NCI-H1092 (cell line): Measurements from ENCODE around the gene NR2C2.
"Not testable (repeated sequence)": the region's sequence is repeated elsewhere in the genome, so short reads cannot be mapped to it uniquely, and the experiment has no call there.

Experiments
- DNase-seq: peaks from one replicate; lab custom pipeline; 2025; lab: John Stamatoyannopoulos, UW

NR2C2 gene

DNA sequence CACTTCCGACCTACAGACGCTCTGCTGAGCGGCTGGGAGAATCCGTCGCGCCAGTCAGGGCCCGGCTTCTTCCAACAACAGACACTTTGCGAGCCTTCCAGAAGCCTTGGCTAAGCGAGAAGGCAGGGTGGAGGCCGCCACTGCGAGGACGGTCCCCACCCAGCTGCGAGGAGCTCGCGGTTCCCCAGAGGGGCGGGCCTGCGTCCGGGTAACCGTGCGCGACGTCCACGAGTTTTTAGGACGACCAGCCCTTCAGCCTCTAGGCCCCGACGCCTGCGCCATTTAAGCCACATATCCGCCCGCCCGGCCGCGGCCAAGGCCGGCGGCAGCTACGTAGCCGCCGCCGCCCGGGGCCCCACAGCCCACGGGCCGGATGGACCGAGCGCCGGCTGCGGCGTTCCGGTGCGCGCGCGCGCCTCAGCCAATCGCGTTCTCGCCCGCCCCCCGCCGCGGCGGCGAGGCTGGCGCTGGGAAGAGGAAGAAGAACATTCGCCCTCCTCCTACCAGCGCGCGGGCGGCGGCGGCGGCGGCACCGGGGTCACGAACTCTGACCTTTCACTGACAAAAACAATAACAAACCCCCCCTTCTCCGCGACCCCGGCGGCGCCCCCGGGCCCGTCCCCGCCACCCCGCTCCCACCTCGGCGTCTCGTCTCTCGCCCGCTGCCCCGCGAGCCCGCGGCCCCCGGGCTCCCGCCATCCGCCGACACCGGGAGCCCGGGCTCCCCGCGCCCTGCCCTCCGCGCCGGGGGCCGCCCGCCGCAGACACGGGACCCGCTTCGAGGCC lies at the start of gene NR2C2:
TSS of gene NR2C2 (plus strand) at position 484 of the 786 bp plus-strand sequence. CDS start 56,332 bp downstream, outside the sequence.
- DNase-seq: peak; percentile 74

DNA sequence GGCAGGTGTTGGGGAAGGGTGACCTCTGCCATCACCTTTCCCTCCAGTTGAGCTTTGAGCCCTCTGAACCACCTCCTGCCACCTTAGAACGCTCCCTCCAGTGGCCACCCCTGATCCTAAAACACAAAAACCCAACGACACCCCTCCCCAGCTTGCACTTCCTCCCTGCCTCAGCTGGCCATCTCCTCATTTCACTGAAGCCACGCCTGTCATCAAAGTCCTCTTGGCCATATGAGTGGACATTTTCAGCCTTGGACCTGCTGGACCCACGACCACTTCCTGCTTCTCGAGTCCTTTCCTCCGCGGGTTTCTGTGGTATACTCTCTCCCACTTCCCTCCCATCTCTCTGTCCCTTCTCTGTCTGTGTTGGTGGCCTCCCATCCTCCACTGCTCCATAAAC lies 48.5 kb upstream of the NR2C2 start:
- DNase-seq: no peak

DNA sequence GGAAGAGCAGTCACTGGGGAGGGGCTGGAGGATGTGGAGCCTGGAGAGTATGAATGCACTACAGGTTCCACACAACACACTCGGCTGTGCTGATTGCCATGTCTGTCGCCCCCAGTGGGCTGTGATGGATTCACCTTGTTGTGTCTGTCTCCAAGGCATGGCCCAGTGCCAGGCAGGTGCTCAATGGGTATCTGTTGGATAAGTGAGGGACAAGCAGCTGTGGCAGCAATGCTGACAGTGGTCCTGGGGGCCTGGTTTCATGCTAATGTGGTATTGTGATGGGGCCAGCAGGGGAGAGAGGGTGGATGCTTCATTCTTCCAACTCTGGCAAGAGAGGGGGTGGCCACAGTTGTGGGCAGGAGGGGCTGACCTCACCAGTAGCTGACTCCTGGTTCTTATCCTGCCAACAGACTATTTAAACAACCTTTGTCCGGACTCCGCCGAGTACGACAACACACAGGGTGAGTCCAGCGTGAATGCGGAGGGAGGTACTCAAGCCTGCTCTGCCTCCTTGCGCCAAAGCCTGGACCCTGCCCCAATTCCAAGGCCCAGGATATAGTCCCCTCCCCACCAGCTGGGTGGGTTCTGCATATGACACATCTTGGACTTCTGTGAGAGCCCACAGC lies 47.3 kb upstream of the NR2C2 start:
- DNase-seq: no peak

DNA sequence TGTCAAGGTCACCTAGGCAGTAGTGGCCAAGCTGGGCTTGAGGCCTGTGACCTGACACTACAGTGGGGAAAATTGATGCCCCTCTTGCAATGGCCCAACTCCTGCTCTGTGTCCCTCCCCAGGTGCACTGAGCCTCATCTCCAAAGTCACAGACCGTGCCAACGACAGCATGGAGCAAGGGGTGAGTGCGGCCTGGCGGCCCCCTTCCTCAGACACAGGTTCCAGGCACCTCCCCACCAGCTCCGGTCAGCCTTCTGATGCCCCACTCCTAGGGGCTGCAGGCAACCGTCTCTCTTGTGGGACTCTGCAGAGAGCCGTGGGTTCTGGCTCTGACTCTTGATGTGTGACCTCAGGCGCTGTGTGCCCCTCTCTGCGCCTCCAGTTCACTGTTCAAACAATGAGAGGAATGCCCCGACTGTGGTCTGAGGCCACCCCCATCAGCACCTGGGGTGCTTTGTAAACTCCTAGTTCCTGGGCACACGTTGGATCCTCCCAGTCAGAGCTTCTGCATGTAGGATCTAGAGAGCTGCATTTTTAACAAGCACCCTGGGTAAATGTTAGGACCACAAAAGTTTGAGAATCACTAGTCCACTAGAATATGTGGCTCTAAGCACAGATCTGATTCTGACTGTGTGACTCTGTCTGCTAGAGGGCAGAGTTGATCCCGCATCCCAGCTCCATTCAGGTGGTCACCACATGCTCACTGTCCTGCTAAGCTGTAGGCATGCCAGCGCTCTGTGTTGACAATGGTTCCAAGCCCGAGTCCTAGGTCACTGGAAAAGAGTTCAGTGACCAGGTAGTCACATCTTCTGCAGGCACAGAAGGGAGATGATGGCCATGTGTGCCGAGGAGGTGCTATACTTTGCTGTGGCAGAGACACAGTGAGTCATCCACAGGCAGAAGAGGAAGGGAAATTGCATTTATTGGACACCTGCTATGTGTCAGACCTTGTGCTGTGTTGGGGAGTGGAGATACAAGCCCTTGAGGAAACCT lies 46.2 kb upstream of the NR2C2 start:
- DNase-seq: no peak

DNA sequence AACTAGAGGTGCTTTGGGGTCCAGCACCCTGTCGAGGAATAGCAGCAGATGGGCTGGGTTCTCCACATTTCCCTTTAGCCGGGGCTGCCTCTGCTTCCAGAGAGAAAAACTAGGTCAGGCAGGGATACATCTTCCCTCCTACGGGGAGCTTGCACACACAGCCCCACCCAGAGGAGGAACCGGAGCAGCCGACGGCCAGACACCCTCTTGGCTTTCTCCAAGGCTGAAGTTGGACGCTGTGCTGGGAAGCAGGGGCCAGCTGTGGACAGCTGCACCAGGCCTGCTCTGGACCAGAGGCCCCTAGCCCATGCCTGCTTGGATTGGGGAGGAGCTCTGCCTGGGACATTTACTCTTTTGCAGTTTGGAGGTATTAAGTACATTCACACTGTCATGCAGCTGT lies 44.7 kb upstream of the NR2C2 start:
- DNase-seq: no peak

DNA sequence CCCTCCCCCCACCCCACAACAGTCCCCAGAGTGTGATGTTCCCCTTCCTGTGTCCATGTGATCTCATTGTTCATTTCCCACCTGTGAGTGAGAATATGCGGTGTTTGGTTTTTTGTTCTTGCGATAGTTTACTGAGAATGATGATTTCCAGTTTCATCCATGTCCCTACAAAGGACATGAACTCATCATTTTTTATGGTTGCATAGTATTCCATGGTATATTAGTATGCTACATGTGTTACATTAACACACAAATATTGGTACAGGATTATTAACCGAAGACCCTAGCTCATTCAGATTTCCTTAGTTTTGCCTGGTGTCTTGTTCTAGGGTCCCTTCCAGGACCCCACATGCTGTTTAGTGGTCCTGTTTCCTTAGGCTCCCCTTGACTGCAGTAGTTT lies 43.9 kb upstream of the NR2C2 start:
- DNase-seq: not testable (repeated sequence)

DNA sequence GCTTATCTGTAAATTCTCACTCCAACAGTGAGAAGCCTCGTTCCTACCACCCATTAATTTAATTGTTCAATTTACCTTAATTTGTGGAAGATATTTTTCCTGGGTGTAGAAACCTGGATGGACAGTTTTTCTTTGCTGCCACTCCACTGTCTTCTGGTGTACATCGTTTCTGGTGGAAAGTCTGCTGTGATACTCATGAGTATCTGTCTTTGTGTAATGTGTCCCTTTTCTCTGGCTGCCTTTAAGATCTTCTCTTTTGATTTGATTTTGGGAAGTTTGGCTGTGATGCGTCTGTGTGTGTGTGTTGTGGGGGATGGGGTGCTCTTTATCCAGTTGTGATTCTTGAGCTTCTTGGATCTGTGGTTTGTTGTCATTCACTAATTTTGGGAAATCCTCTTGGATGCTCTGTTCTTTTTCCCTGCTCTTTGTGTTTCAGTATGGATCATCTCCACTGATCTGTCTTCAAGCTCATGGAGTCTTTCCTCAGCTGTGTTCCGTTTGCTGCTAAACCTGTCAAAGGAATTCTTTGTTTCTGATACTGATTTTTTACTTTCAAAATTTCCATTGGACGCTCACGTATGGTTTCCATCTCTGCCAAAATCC lies 42.2 kb upstream of the NR2C2 start:
- no peak for DNase-seq

DNA sequence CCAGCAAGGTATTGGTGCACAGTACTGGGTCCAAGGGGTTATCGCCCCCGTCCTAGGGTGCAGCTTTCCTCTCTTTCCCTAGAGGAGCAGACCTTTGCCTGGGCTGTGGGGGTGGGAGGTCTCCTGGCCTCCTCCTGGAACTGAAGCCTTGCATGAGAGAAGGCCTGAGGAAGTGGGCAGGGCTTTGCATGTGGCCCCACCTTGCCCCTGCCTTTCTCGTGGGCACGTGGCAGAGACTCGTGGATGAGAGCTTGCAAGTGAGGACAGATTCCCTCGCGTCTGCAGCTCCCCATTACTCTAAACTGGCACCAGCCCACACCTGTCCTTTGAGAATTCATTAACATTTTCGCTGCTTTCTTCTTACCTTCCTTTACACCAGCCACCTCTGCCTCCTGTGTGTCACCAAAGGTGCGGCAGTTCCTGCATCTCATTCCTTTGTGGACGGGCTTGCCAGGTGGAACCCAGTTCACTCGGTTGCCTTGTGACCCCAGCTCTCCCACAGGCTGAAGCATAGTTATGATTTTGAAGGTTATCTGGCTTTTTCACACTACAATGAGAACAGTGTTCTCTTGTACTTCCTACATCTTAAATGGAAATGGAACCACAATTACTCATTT lies 40.9 kb upstream of the NR2C2 start:
- no peak for DNase-seq

DNA sequence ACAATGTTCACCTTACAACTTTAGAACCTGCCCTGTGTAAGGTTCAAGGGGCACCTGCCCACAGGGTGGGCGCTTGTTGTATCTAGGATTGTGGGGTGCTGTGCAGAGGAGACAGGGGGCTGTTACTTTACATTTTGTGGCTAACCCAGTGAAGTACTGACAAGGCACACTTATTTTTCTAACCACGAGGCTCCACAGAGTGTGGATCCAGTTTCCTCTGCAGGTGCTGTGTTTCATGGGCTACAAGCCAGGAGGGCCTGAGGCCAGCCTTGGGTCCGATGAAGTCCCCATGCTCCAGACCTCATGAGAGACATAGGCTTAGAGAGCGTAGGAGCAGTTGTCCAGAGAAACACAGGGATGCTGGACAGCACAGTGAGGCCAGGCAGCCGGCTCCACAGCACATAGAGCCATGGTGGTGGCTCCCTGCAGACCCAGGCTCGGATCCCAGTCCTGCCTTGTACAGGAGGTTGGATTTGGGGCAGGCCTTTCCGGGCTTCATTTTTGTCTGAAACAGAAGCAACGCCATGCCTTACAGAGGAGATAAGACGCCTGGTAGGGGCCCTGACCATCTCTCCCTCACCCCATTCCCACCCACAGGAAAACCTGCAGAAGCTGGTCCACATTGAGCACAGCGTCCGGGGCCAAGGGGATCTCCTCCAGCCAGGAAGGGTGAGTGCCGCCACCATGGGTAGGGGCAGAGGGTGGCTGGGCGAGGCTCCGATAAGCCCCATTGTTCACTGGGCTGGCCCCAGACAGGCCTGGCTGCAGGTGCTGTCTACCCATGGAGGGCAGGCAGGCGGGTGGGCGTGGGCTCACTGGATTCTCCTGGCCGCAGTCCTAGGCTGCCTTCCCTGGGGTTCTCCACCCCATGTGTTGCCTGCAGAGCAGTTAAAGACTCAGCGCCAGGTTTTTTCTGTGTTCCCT lies 40.1 kb upstream of the NR2C2 start:
- no peak for DNase-seq

DNA sequence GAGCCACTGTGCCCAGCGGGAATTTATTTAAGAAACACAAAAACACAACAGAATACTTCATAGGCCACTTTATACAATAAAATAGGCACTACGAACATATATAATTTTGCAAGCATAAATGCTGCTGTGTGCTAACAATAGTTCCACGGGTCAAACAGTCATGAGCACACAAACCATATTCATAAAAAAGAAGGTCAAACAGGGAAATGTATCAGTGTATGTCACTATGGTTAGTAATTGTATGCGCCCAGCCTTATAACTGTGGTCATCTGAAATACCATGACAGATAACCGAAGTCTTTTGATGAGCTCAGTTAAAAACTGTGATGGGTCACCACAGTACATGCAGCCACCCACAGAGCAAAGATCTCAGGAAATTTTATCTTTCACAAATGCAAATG lies 38.1 kb upstream of the NR2C2 start:
- DNase-seq: no peak

DNA sequence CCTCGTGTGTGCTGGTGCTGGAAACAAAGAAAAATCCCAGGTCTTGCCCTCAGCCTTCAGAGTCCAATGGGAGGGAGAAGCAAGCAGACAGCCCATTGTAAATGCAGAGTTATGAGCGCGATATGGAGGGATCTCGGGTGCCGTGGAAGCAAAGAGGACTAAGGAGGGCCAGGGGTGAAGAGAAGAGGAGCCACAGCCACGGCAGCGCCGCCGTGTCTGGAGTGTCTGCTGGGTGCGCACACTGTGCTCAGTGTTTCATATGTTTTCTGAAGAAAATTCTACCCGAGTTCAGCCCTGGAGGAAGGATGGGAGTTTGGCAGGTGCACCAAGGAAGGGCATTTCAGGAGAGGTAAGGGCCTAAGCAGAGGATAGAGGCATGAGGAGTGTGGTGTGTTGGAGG lies 35.7 kb upstream of the NR2C2 start:
- DNase-seq: no peak

DNA sequence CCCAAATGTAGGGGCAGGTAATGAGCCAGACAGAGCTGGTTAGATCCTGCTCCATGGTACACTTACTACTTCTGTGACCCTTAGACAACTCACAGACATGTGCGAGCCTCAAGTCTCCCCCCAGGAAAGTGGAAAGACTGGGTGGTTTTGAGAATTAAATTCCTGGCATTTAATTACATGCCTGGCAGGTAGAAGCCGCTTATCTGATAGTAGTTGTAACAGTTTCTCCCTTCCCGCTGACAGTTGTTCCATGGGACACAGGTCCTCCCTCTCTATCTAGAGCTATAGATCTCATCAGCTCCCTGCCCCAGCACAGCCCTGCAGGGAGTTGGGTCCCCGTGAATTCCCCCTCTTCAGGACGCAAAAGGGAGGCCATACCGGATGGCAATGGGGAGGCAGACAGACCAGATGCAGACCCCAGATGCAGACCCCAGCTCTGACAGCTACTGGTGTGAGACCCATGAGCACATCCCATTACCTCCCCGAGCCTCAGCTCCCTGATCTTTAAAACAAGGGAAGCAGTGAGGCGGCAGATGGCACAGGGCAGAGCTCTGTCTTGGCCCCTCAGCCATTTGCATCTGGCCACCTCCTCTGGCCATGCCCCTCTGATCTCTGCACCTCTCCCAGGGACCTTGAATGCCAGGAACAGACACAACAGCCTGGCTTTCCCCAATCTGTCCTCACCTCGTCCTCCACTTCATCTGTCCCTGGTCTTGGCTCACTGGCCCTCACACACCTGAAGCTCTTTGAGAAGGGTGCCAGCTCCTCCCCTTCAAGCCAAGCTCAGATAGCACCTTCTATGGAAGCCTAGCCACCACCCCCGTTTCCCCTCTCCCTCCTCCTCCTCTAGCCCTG lies 34.1 kb upstream of the NR2C2 start:
- DNase-seq: no peak

DNA sequence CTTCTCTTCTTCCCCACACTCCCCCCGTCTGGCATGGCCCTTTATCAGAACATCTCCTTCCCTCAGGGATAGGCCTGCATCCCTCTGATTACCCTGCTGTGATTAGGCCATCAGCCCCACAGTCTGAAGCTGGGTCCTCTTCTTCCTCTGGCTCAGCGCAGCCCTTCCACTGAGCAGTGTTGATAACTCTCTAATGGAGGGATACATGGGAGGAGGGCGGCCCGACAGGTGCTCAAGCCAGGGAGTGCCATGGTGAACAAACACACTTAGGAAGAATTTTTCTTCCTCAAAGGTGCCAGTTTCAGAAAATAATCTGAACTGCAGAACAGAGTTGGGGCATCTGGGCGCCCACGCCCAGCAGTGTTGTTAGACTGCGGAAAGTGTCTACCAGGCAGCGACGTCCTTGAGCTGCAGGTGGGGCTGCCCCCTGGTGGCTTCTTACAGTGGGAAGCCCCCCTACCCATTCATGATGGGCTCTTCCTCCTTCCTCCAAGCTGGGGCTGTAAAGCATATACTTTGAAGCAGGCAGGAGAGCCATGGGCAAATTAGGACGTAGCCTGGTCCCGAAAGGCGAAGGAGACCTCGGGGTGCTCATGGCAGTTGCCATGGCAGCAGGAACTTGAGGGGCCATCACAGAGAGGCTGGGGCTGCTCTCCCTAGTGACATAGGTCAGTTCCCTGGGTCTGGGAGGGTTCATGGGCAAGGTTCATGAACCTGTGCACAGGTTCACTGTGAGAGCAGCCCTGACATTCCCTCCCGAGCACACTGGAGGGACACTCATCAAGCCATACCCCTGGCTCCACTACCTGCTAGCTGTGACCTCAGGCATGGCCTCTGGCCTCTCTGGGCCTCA lies 33.2 kb upstream of the NR2C2 start:
- no peak for DNase-seq

DNA sequence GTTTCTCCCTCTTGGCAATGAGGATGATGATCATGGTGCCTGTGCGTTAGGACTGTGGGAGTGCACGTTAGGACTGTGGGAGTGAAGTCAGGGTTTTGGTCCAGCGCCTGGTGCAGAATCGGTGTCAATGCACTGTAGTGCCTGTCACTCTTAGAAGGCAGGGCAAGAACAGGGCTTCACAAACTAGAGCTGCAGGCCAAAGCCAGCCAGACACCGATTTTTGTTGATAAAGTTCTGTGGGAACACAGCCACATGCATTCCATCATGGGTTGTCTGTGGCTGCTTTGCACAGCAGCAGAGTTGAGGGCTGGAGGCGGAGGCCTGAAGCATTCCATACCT lies 32.6 kb upstream of the NR2C2 start:
- no peak for DNase-seq

DNA sequence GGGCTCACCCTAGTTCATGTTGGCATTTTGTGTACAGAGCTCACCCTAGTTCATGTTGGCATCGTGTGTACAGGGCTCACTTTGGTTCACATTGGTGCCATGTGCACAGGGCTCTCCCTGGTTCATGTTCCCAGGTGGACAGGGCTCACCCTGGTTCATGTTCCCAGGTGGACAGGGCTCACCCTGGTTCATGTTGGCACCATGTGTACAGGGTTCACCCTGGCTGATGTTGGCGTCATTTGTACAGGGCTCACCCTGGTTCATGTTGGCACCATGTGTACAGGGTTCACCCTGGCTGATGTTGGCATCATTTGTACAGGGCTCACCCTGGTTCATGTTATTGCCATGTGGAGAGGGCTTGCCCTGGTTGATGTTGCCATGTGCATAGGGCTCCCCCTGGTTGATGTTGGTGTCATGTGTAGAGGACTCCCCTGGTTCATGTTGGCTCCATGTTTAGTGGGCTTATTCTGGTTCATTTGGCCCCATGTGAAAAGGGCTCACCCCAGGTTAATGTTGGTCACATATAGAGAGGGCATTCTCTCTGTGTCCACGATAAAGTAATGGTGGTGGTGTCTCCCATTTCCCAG lies 31.7 kb upstream of the NR2C2 start:
- DNase-seq: no peak

DNA sequence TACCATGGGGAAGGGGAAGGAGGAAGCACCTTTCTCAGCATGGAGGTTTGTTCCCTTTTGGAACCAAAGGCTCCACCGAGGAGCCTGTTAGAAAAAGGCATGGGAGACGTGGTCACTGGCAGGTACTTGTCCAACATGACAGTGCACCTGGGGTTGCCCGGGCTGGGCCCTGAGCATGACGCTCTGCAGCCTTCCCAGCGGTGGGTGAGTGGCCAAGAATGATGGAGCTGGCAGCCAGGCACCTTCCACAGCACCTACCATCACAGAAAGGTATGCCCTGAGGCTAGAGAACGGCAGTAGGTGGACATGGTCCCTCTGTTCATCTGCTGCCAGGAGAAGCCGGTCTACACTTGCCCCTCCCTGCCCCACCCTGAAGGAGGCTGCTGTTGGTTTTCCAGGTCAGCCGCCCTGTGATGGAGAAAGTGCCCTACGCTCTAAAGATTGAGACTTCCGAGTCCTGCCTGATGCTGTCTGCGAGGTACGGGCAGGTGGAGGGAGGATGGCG lies 29.0 kb upstream of the NR2C2 start:
- no peak for DNase-seq

DNA sequence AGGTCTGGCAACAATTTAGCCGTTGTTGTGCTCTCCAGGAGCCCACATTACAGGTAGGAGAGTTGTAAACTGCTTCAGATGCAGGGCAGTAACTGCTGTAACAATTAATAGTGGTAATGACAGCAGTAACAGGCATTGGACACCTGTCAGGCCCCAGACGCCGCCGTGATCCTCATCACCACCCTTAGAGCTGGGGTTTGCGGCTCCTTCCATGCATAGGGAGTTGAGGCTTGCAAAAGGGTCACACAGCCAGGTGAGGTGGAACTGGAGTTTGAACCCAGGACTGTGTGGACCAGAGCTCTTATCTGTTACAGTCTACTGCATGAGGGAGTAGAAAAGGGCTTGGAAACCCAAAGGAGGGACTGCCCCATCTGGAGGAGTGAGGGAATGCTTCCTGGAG lies 26.8 kb upstream of the NR2C2 start:
- DNase-seq: no peak

DNA sequence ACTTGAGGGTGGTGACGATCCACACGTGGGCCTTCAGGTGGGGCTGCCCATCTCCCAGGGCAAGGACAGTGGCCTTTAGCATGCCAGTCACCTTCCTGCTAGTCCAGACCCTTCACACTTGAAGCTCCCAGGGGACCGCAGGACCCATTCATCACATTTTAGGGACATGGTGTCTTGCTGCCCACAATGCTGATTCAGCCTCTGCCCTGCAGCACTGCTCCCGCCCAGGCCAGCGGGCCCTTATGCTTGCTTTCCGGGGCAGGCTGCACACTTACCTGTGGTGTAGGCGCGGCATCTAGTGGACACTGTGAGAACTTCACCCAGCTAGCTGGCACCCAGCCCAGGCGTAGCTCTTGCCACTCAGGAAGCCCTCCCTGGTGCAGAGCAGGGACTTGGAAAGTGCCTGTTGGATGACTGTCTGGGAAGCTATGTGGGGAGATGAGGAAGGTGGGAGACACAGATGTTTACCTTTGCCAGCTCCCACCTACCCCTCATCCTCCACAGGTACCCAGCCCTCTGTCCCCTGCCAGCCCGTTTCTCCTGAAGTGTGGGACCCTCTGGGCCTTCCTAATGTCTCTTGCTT lies 26.3 kb upstream of the NR2C2 start:
- peak; percentile 73 for DNase-seq
